ENCODE results near the gene C20orf173.
A peak's percentile ranks its signal among the peaks of the same experiment; 100 is the strongest.

C20orf173 gene

DNA sequence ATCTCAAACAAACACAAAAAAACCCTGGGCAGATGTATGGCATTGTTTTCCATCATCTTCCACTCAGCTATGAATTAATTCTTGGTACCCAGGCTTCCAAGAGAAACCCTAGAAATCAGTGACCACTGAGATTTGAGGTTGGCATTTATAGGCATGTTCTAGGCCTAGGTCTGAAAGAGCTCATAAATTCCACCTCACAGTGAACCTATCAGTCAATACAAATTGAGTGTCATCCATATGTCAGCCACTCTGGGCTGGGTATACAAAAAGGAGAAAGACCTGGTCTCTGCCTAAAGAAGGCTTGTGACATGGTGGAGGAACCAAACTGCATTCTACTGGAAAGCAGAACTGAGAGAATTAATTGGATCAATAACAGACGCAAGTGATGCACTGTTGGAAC is 30.2 kb downstream of the C20orf173 start:
- no peak overlapping the region for H3K9ac ChIP-seq (ENCODE audit: low read length)
- H4K8ac ChIP-seq (ENCODE audit: low read length), result no peak overlapping the region
- H2BK120ac ChIP-seq (ENCODE audit: low read depth, low read length), result no peak overlapping the region
- H3K18ac ChIP-seq (ENCODE audit: low read depth in 1 of 2, low read length in 2 of 2), result no peak overlapping the region
- H3K4ac ChIP-seq (ENCODE audit: low read depth in 1 of 2, low read length in 2 of 2), result no peak overlapping the region
- no peak overlapping the region for H3K4me2 ChIP-seq (ENCODE audit: low read length, poor library complexity, severe bottlenecking)
- no peaks in the 10 kb centered on the region for H3K9me3 ChIP-seq (ENCODE audit: control insufficient read depth, low read length)
- H2BK15ac ChIP-seq (ENCODE audit: low read depth, poor library complexity, severe bottlenecking), result no peak overlapping the region
- no peak overlapping the region for H2BK12ac ChIP-seq (ENCODE audit: low read length in 2 of 2)
- no peak overlapping the region for H3K14ac ChIP-seq (ENCODE audit: low read length in 2 of 2)
- WGBS, result 95% methylated on average over 1 of the region's 1 CpG
- no peak overlapping the region for H4K91ac ChIP-seq (ENCODE audit: low read length)
- no peak overlapping the region for H2AK5ac ChIP-seq (ENCODE audit: low read length, severe bottlenecking)
- no peak overlapping the region for H3K4me3 ChIP-seq (ENCODE audit: insufficient read depth in 1 of 2, low read depth in 1 of 2, low read length in 2 of 2)
- DNase-seq, result no peak
- H3K79me1 ChIP-seq (replicated peaks; ENCODE audit: low read length, poor library complexity, severe bottlenecking), result peaks cover 26% of the 10 kb centered on the region
- H2BK5ac ChIP-seq (ENCODE audit: low read depth, low read length, poor library complexity, severe bottlenecking), result no peak overlapping the region
- H2AFZ ChIP-seq (ENCODE audit: low read depth, low read length), result no peak overlapping the region
- H3K23ac ChIP-seq (ENCODE audit: low read length in 2 of 2), result no peak overlapping the region
- no peak overlapping the region for H3K27ac ChIP-seq (ENCODE audit: low read length, poor library complexity, severe bottlenecking)
- H3K36me3 ChIP-seq (ENCODE audit: control insufficient read depth in 1 of 2, insufficient read depth in 2 of 2, low read depth in 1 of 2, low read length in 2 of 2), result peaks cover 77 to 96% of the 10 kb centered on the region in 2 experiments
- no peaks in the 10 kb centered on the region for H3K4me1 ChIP-seq (ENCODE audit: control insufficient read depth, insufficient read depth, low read depth, low read length)
- no peaks in the 10 kb centered on the region for H3K27me3 ChIP-seq (ENCODE audit: control insufficient read depth in 1 of 2, insufficient read depth in 1 of 2, low read length in 2 of 2)

DNA sequence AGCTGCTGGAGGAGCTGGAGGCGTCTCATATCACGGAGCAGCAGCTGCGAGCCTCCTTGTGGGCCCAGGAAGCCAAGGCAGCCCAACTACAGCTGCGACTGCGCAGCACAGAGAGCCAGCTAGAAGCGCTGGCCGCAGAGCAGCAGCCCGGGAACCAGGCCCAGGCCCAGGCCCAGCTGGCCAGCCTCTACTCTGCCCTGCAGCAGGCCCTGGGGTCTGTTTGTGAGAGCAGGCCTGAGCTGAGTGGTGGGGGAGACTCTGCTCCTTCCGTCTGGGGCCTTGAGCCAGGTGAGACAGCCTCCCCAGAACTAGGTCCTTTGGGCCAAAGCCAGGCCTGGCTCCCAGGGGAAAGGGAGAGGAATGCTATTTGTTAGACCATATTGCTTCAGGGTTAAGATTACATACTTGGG is 31.7 kb downstream of the C20orf173 start:
- no peak overlapping the region for H3K14ac ChIP-seq (ENCODE audit: low read length in 2 of 2)
- H3K4ac ChIP-seq (ENCODE audit: low read depth in 1 of 2, low read length in 2 of 2), result no peak overlapping the region
- H2AFZ ChIP-seq (ENCODE audit: low read depth, low read length), result no peak overlapping the region
- 95% methylated on average over 9 of the region's 9 CpGs for WGBS
- H3K9ac ChIP-seq (ENCODE audit: low read length), result peak overlapping the region; percentile 78
- H2BK12ac ChIP-seq (ENCODE audit: low read length in 2 of 2), result no peak overlapping the region
- peaks cover 74 to 96% of the 10 kb centered on the region in 2 experiments for H3K36me3 ChIP-seq (ENCODE audit: control insufficient read depth in 1 of 2, insufficient read depth in 2 of 2, low read depth in 1 of 2, low read length in 2 of 2)
- H3K79me1 ChIP-seq (replicated peaks; ENCODE audit: low read length, poor library complexity, severe bottlenecking), result peaks cover 26% of the 10 kb centered on the region
- H4K91ac ChIP-seq (ENCODE audit: low read length), result no peak overlapping the region
- H2BK120ac ChIP-seq (ENCODE audit: low read depth, low read length), result no peak overlapping the region
- H4K8ac ChIP-seq (ENCODE audit: low read length), result no peak overlapping the region
- no peaks in the 10 kb centered on the region for H3K27me3 ChIP-seq (ENCODE audit: control insufficient read depth in 1 of 2, insufficient read depth in 1 of 2, low read length in 2 of 2)
- no peak overlapping the region for H3K23ac ChIP-seq (ENCODE audit: low read length in 2 of 2)
- no peaks in the 10 kb centered on the region for H3K9me3 ChIP-seq (ENCODE audit: control insufficient read depth, low read length)
- H2AK5ac ChIP-seq (ENCODE audit: low read length, severe bottlenecking), result no peak overlapping the region
- no peak overlapping the region for H2BK15ac ChIP-seq (ENCODE audit: low read depth, poor library complexity, severe bottlenecking)
- H3K4me2 ChIP-seq (ENCODE audit: low read length, poor library complexity, severe bottlenecking), result no peak overlapping the region
- H3K18ac ChIP-seq (ENCODE audit: low read depth in 1 of 2, low read length in 2 of 2), result no peak overlapping the region
- no peak overlapping the region for H3K4me3 ChIP-seq (ENCODE audit: insufficient read depth in 1 of 2, low read depth in 1 of 2, low read length in 2 of 2)
- no peak overlapping the region for H2BK5ac ChIP-seq (ENCODE audit: low read depth, low read length, poor library complexity, severe bottlenecking)
- no peak overlapping the region for H3K27ac ChIP-seq (ENCODE audit: low read length, poor library complexity, severe bottlenecking)
- no peak for DNase-seq
- no peaks in the 10 kb centered on the region for H3K4me1 ChIP-seq (ENCODE audit: control insufficient read depth, insufficient read depth, low read depth, low read length)

DNA sequence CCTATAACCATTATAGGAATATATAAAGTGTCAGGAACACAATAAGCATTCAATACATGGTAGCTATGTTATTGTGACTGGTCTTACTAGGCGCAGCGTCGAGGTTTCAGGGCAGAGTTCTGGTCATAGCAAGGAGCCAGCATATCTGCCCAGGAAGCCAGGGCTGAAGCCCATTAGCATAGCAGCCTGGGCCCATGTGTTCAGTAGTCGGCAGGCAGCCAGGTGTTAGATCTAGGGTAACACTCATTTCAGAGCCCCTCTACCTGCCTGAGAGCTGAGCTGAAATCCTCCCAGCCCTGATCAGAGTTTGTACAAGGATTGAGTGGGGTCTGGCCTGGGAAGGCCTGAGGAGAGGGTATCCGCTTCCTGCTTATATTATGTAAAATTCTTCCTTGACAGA is 32.1 kb downstream of the C20orf173 start:
- Histone ChIP-seq H3K27ac (ENCODE audit: low read length, poor library complexity, severe bottlenecking) (no peak overlapping the region), H2AFZ (ENCODE audit: low read depth, low read length) (no peak overlapping the region), H3K4ac (ENCODE audit: low read depth in 1 of 2, low read length in 2 of 2) (no peak overlapping the region), H3K14ac (ENCODE audit: low read length in 2 of 2) (no peak overlapping the region), H3K9me3 (ENCODE audit: control insufficient read depth, low read length) (no peaks in the 10 kb centered on the region), H3K4me3 (ENCODE audit: insufficient read depth in 1 of 2, low read depth in 1 of 2, low read length in 2 of 2) (no peak overlapping the region), H2BK12ac (ENCODE audit: low read length in 2 of 2) (no peak overlapping the region), H4K91ac (ENCODE audit: low read length) (no peak overlapping the region), H4K8ac (ENCODE audit: low read length) (no peak overlapping the region), H2BK120ac (ENCODE audit: low read depth, low read length) (no peak overlapping the region), H3K23ac (ENCODE audit: low read length in 2 of 2) (no peak overlapping the region), H2BK15ac (ENCODE audit: low read depth, poor library complexity, severe bottlenecking) (no peak overlapping the region), H2BK5ac (ENCODE audit: low read depth, low read length, poor library complexity, severe bottlenecking) (no peak overlapping the region), H3K27me3 (ENCODE audit: control insufficient read depth in 1 of 2, insufficient read depth in 1 of 2, low read length in 2 of 2) (no peaks in the 10 kb centered on the region), H3K4me2 (ENCODE audit: low read length, poor library complexity, severe bottlenecking) (no peak overlapping the region), H3K4me1 (ENCODE audit: control insufficient read depth, insufficient read depth, low read depth, low read length) (no peaks in the 10 kb centered on the region), H3K18ac (ENCODE audit: low read depth in 1 of 2, low read length in 2 of 2) (no peak overlapping the region), H3K79me1 (replicated peaks; ENCODE audit: low read length, poor library complexity, severe bottlenecking) (peaks cover 26% of the 10 kb centered on the region), H2AK5ac (ENCODE audit: low read length, severe bottlenecking) (no peak overlapping the region), H3K9ac (ENCODE audit: low read length) (peak overlapping the region; percentile 78), H3K36me3 (ENCODE audit: control insufficient read depth in 1 of 2, insufficient read depth in 2 of 2, low read depth in 1 of 2, low read length in 2 of 2) (peaks cover 74 to 96% of the 10 kb centered on the region in 2 experiments)
- no peak for DNase-seq
- over 99% methylated on average over 5 of the region's 5 CpGs for WGBS

DNA sequence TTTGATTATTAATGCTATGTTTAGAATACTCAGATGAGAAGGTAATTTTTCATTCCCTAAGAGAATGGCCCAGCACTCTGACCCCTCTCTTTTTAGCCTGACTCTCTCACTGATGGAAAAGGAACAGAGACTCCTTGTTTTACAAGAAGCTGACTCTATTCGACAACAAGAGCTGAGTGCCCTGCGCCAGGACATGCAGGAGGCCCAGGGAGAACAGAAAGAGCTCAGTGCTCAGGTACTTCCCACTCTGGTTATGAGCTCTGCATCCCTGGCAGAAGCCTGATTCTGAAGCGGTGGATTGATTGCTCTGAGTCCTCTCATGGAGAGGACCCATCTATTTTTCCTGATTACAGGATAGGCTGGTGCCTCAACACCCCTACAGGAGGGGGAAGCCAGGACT is 33.0 kb downstream of the C20orf173 start:
- Histone ChIP-seq H3K9me3 (ENCODE audit: control insufficient read depth, low read length) (no peaks in the 10 kb centered on the region), H3K79me1 (replicated peaks; ENCODE audit: low read length, poor library complexity, severe bottlenecking) (peaks cover 25% of the 10 kb centered on the region), H3K14ac (ENCODE audit: low read length in 2 of 2) (no peak overlapping the region), H2BK12ac (ENCODE audit: low read length in 2 of 2) (no peak overlapping the region), H2AFZ (ENCODE audit: low read depth, low read length) (no peak overlapping the region), H3K18ac (ENCODE audit: low read depth in 1 of 2, low read length in 2 of 2) (no peak overlapping the region), H3K27me3 (ENCODE audit: control insufficient read depth in 1 of 2, insufficient read depth in 1 of 2, low read length in 2 of 2) (no peaks in the 10 kb centered on the region), H3K4me1 (ENCODE audit: control insufficient read depth, insufficient read depth, low read depth, low read length) (no peaks in the 10 kb centered on the region), H2AK5ac (ENCODE audit: low read length, severe bottlenecking) (no peak overlapping the region), H3K4ac (ENCODE audit: low read depth in 1 of 2, low read length in 2 of 2) (no peak overlapping the region), H2BK15ac (ENCODE audit: low read depth, poor library complexity, severe bottlenecking) (no peak overlapping the region), H3K4me2 (ENCODE audit: low read length, poor library complexity, severe bottlenecking) (no peak overlapping the region), H3K4me3 (ENCODE audit: insufficient read depth in 1 of 2, low read depth in 1 of 2, low read length in 2 of 2) (no peak overlapping the region), H3K27ac (ENCODE audit: low read length, poor library complexity, severe bottlenecking) (no peak overlapping the region), H2BK5ac (ENCODE audit: low read depth, low read length, poor library complexity, severe bottlenecking) (no peak overlapping the region), H3K36me3 (ENCODE audit: control insufficient read depth in 1 of 2, insufficient read depth in 2 of 2, low read depth in 1 of 2, low read length in 2 of 2) (peaks cover 71 to 96% of the 10 kb centered on the region in 2 experiments), H2BK120ac (ENCODE audit: low read depth, low read length) (no peak overlapping the region), H3K9ac (ENCODE audit: low read length) (peak overlapping the region; percentile 78), H3K23ac (ENCODE audit: low read length in 2 of 2) (no peak overlapping the region), H4K8ac (ENCODE audit: low read length) (no peak overlapping the region), H4K91ac (ENCODE audit: low read length) (no peak overlapping the region)
- WGBS, result 92% methylated on average over 3 of the region's 3 CpGs
- DNase-seq, result no peak
